Type B pancreatic cell (in vitro differentiated cells): ENCODE results near the gene KCNA2. TPM values are rescaled to one million over a fixed set of nuclear protein-coding genes. Genes with fewer than 3 reads are reported as not detected.

ENCODE experiments used
- DNase-seq: peaks from one replicate; pipeline ENCODE4 v3.0.0; 2021; ENCODE audit warnings: mixed read lengths; ENCODE audit not compliant: unreplicated experiment; ENCODE audit errors: extremely low spot score
- H3K27ac Mint-ChIP-seq: 2 replicates; pipeline ENCODE4 v1.8.0; 2021; ENCODE audit warnings: mild to moderate bottlenecking, mixed read lengths
- H3K27me3 Mint-ChIP-seq: 2 replicates; pipeline ENCODE4 v1.8.0; 2021; ENCODE audit warnings: mixed read lengths
- H3K36me3 Mint-ChIP-seq: 2 replicates; pipeline ENCODE4 v1.8.0; 2021; ENCODE audit warnings: mixed read lengths
- H3K4me1 Mint-ChIP-seq: one replicate; pipeline ENCODE4 v1.8.0; 2021; ENCODE audit warnings: mixed read lengths; ENCODE audit not compliant: unreplicated experiment
- H3K4me3 Mint-ChIP-seq: 2 replicates; pipeline ENCODE4 v1.8.0; 2021; ENCODE audit warnings: mild to moderate bottlenecking, mixed read lengths
- H3K9me3 Mint-ChIP-seq: 2 replicates; pipeline ENCODE4 v1.8.0; 2021; ENCODE audit warnings: mixed read lengths
- total RNA-seq: library from RNA; stranded (reverse); gene quantifications from 2 replicates; pipeline ENCODE4 v1.2.1, GENCODE V29; 2021; ENCODE audit warnings: low replicate concordance
- TF ChIP-seq, protein P1 (sequence below): fragments of 200-600 bp; sonication (generic); conservative IDR thresholded peaks from 2 replicates; pipeline ENCODE4 v1.5.0; 2021; ENCODE audit warnings: antibody characterized with exemption, mild to moderate bottlenecking

KCNA2 gene
- total RNA-seq, 1 donor from 2014 or later: 1.1 TPM

DNA sequence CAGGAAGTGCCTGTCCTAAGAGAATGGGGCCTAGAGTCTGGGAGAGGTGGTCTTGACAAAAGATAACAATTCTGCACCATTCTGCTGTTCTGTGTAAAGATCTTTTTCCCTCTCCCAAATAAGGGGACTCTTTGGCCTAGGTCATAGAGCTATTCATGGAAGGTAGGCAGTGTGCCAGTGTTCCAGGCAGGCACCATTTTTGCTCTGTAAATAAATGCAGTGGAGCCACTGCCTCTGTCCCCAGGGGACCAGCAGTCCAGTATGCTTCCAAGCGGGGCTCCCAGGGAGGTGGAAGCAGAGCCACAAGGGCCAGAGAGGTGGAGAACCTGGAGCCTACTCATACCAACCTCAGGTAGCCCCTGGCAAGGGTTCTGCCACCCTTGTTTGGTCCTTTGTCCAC, 25.9 kb downstream of the KCNA2 start:
- DNase-seq: peak; percentile 43
- Mint-ChIP-seq H3K4me1 (no peaks in the 10 kb centered on the region), H3K27ac (no peak overlapping the region), H3K4me3 (no peak overlapping the region), H3K9me3 (no peaks in the 10 kb centered on the region), H3K36me3 (no peaks in the 10 kb centered on the region), H3K27me3 (peaks cover 30% of the 10 kb centered on the region)
- TF ChIP-seq, protein P1, sequence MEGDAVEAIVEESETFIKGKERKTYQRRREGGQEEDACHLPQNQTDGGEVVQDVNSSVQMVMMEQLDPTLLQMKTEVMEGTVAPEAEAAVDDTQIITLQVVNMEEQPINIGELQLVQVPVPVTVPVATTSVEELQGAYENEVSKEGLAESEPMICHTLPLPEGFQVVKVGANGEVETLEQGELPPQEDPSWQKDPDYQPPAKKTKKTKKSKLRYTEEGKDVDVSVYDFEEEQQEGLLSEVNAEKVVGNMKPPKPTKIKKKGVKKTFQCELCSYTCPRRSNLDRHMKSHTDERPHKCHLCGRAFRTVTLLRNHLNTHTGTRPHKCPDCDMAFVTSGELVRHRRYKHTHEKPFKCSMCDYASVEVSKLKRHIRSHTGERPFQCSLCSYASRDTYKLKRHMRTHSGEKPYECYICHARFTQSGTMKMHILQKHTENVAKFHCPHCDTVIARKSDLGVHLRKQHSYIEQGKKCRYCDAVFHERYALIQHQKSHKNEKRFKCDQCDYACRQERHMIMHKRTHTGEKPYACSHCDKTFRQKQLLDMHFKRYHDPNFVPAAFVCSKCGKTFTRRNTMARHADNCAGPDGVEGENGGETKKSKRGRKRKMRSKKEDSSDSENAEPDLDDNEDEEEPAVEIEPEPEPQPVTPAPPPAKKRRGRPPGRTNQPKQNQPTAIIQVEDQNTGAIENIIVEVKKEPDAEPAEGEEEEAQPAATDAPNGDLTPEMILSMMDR: no peak

DNA sequence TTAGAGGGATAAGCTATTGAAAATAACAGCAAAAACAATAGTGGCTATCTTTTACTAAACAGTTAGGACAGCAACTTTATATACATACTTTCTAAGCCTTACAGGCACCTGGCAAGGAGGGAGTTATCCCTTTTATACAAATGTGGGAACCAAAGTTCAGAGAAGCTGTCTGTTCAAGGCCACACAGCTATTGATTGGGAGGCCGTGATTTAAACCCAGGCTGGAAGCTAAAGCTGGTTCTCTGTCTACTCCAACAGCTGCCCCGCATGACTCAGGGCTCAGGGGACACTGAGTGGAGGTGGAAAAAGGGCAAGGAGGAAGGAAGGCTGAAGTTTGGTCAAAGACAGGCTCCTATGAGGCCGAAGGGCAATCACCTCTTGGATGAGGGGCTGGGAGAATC, 26.7 kb downstream of the KCNA2 start:
- TF ChIP-seq, protein P1: no peak
- Mint-ChIP-seq H3K36me3 (no peaks in the 10 kb centered on the region), H3K4me3 (no peak overlapping the region), H3K27me3 (peaks cover 34% of the 10 kb centered on the region), H3K4me1 (no peaks in the 10 kb centered on the region), H3K9me3 (no peaks in the 10 kb centered on the region), H3K27ac (no peak overlapping the region)
- DNase-seq: peak; percentile 52

DNA sequence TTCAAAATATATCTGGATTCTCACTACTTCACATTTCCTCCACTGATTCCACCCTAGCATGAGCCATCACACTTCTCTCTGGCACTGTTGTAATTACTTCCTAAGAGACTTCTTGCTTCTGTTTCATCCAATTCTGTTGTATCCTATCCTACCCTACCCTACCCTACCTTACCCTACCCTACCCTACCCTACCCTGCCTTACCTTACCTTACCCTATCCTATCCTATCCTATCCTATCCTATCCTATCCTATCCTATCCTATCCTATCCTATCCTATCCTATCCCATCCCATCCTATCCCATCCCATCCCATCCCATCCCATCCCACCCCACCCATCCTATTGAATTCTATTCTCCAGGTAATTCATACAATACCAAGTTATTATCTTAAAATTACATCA, 29.7 kb downstream of the KCNA2 start:
- no peak for DNase-seq
- Mint-ChIP-seq H3K4me3 (no peak overlapping the region), H3K27me3 (peaks cover 42% of the 10 kb centered on the region), H3K27ac (no peak overlapping the region), H3K36me3 (no peaks in the 10 kb centered on the region), H3K9me3 (no peaks in the 10 kb centered on the region), H3K4me1 (no peaks in the 10 kb centered on the region)
- TF ChIP-seq, protein P1: no peak

DNA sequence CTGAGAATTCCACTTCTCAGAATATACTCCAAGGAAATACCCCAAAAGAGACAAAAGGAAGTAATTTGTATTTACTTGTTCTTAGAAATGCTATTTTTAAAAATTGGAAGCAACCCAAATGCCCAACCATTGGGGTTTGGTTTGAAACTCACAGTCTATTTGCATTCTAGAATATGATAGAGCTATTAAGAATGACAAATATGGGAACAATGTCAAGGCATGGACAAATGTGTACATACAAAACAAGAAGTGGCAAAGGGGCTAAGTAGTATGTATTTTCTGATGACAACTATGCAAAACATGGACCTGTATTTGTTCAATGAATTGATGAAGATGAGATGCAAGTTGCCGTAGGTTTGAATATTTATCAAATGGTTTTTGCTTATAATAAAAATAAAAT, 32.8 kb downstream of the KCNA2 start:
- no peak for DNase-seq
- Mint-ChIP-seq H3K27me3 (peaks cover 52% of the 10 kb centered on the region), H3K36me3 (no peaks in the 10 kb centered on the region), H3K27ac (no peak overlapping the region), H3K4me3 (no peak overlapping the region), H3K9me3 (no peaks in the 10 kb centered on the region), H3K4me1 (no peaks in the 10 kb centered on the region)
- TF ChIP-seq, protein P1: no peak

DNA sequence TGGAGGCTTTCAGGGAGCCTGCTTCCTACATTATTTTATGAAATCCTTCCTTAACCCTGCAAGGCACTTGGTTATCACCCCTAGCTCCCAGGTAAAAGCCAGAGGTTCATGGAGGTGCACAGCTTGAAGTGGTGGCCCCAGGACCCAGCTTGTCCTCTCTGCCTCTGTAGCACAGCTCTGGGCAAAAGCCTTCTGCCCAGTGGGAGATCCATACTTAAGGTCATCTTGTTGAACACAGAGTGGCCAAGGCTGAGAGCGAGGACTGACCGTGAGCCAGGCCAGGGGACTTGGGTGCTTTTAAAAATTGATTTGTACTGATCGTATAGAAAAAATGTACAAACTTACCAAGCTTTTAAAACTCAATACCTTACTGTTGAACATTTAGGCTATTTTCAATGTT, 33.4 kb downstream of the KCNA2 start:
- Mint-ChIP-seq H3K9me3 (no peaks in the 10 kb centered on the region), H3K27ac (no peak overlapping the region), H3K27me3 (peaks cover 52% of the 10 kb centered on the region), H3K4me1 (no peaks in the 10 kb centered on the region), H3K36me3 (no peaks in the 10 kb centered on the region), H3K4me3 (no peak overlapping the region)
- TF ChIP-seq, protein P1: no peak
- DNase-seq: peak; percentile 55

DNA sequence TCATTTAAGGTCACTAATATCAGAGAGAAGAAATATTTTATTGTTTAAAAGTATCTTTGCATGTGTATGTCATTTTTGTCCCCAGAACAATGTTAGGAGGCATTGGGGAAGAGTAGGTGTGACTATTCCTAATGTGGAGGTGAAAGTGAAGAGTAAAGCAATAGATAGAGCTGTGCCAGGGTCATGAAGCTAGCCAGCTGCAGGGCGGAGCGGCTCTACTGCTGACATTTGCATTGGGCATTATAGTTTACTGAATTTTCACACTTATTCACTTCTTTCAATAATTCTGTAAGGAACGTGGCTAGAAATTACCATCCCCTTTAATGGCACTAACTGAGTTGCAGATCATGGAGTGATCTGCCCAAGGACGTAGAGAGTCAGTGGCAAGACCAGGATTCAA, 35.3 kb downstream of the KCNA2 start:
- H3K27me3 Mint-ChIP-seq: peaks cover 53% of the 10 kb centered on the region
- H3K27ac Mint-ChIP-seq: no peak overlapping the region
- H3K4me3 Mint-ChIP-seq: no peak overlapping the region
- TF ChIP-seq, protein P1: no peak
- DNase-seq: no peak
- no peaks in the 10 kb centered on the region for H3K9me3 Mint-ChIP-seq
- no peaks in the 10 kb centered on the region for H3K4me1 Mint-ChIP-seq
- no peaks in the 10 kb centered on the region for H3K36me3 Mint-ChIP-seq
